ENCODE results near the gene NRIP1.

NRIP1 gene

GRCh38 chr21:14916676-14917141, 148.1 kb downstream of the NRIP1 start:
- DNase-seq (ENCODE audit: low read depth) = no peak

- no peak for DNase-seq (ENCODE audit: low read depth)
Measured at GRCh38 chr21:14913638-14914037, 151.2 kb downstream of the NRIP1 start.

GRCh38 chr21:14911351-14911750, 153.4 kb downstream of the NRIP1 start:
- no peak for DNase-seq (ENCODE audit: low read depth)

Data from GM04503 (cell line).